ENCODE data around the gene PCBD1. TPM values are rescaled to one million over a fixed set of nuclear protein-coding genes. Genes with fewer than 3 reads are reported as not detected.
A peak's percentile ranks its signal among the peaks of the same experiment; 100 is the strongest.

The PCBD1 gene
- total RNA-seq, 1 donor, result 26.8 TPM

DNA sequence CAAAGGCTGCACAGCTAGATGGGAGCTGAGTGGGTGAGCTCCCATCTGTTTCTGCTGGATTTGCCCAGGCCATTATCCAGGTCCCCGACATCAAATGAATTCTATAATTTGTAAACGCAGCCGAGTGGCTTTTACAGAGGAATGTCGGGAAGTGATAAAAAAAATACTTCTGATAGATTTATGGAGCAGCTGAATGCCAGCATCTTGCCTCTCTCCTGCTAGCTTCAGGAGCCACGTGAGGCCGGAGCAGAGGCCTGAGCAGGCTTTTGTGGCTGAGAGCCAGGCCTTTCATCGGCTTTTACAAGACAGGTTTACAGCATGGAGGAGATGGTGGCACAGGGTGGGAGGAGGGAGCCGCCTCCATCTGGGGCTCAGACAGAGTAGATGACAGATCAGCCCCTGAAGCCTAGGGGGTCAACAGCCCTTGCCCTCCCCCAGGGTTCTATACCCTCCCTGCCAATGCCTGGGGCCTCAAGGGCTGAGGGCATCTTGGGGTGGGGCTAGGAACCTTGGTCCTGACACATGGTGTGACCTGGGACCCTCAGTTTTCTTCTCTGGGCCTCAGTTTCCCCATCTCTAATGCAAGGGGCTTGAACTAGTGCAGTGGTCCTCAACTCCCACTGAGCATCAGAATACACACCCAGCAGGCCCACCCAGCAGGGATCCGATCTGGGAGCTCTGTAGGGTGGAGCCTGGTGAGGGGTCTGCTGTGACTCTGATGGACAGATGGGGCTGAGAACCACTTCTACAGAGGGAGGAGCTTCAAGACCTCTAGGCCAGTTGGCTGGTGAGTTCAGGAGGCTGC is 44.2 kb upstream of the PCBD1 start:
- peak; percentile 67 for DNase-seq (ENCODE audit: low read depth)

DNA sequence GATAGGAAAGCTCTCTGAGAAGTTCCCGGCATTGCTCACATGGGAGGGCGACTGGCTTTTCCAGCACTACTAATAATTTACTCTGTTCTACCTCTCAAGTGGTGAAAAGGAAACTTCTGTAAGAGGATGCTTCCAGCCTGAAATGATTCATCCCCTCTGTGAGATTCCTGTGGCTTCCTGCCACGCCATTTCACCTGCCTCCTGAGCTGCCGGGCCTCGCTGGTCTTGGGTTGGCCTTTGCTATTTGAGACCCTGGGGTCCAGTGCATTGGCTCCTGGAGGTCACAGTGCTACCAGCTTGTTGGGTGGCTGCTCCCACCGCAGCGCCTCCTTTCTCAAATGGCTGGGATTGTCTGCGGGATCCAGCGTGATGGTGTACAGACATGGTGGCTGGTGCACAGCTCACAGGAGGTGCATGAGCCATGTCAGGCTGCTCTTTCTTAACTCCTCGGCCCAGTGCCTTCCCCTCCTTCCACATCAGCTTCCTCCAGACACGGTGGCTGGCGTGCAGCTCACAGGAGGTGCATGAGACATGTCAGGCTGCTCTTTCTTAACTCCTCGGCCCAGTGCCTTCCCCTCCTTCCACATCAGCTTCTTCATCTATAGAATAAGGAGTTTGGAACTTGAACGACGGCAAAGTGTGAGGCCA is 42.9 kb upstream of the PCBD1 start:
- TF ChIP-seq, protein P1, sequence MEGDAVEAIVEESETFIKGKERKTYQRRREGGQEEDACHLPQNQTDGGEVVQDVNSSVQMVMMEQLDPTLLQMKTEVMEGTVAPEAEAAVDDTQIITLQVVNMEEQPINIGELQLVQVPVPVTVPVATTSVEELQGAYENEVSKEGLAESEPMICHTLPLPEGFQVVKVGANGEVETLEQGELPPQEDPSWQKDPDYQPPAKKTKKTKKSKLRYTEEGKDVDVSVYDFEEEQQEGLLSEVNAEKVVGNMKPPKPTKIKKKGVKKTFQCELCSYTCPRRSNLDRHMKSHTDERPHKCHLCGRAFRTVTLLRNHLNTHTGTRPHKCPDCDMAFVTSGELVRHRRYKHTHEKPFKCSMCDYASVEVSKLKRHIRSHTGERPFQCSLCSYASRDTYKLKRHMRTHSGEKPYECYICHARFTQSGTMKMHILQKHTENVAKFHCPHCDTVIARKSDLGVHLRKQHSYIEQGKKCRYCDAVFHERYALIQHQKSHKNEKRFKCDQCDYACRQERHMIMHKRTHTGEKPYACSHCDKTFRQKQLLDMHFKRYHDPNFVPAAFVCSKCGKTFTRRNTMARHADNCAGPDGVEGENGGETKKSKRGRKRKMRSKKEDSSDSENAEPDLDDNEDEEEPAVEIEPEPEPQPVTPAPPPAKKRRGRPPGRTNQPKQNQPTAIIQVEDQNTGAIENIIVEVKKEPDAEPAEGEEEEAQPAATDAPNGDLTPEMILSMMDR (IDR thresholded peaks at IDR 0.05; ENCODE audit: insufficient read depth, low read depth, low read length), result no peak
- DNase-seq (ENCODE audit: low read depth), result peak; percentile 8
- no peak overlapping the region for H3K4me3 ChIP-seq (ENCODE audit: low read depth, low read length)

More for the DNA sequence above, 44.2 kb upstream of the PCBD1 start:
- no peak overlapping the region for H3K4me3 ChIP-seq (ENCODE audit: low read depth, low read length)
- TF ChIP-seq, protein P1 (IDR thresholded peaks at IDR 0.05; ENCODE audit: insufficient read depth, low read depth, low read length), result no peak

DNA sequence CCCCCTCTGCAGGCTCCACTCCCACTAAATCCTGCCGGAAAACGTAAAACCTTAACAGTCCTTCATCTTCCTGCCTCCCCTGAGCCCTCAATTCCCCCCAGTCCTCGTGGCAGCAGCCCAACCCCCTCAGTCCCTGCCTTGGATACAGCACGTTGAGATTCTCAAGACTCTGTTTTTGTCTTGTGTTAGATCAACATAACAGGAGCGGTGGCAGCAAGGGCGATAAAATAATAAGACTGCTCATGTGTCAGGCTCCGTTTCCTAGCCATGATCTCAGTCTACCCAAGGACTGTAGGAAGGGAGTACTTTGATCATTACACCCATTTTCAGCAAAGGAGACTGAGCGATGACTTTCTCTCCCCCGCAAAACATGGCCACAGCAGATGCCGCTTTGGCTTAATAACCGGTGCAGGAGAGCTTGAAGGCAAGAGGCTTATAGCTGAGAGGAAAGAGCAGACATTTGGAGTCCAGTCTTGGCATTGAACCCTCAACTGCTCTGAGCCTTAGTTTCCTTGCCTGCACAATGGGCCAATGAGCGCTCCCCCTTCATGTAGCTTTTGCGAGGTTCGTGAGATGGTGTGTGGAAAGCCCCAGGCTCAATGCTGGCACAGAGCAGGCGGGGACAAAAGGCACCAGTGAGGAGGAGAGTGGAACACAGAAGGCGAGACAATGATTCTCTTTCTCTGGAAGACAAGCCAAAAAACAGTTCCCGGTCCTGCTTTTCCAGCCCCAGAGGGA is 42.1 kb upstream of the PCBD1 start:
- TF ChIP-seq, protein P1 (IDR thresholded peaks at IDR 0.05; ENCODE audit: insufficient read depth, low read depth, low read length), result no peak
- no peak for DNase-seq (ENCODE audit: low read depth)
- H3K4me3 ChIP-seq (ENCODE audit: low read depth, low read length), result no peak overlapping the region

DNA sequence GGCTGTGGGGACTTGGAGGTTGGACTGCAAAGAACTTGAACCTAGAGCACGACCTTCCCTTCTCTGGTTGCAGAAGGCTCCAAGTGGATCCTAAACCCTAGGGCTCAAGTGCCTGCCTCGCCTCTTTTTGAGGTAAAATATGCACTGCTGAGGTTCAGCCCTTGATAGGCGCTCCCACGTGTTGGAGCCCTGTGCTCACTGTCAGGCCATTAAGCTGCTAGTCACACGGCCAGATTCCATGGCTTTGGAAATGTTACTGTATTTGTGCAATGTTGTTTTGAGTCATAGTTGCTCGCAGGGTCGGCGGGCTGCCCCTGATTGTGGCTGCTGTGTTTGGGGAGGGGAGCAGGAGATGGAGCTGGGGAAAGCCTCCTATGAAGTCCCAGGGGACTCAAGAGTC is 39.8 kb upstream of the PCBD1 start:
- TF ChIP-seq, protein P1 (IDR thresholded peaks at IDR 0.05; ENCODE audit: insufficient read depth, low read depth, low read length), result no peak
- DNase-seq (ENCODE audit: low read depth), result peak; percentile 11
- no peak overlapping the region for H3K4me3 ChIP-seq (ENCODE audit: low read depth, low read length)

DNA sequence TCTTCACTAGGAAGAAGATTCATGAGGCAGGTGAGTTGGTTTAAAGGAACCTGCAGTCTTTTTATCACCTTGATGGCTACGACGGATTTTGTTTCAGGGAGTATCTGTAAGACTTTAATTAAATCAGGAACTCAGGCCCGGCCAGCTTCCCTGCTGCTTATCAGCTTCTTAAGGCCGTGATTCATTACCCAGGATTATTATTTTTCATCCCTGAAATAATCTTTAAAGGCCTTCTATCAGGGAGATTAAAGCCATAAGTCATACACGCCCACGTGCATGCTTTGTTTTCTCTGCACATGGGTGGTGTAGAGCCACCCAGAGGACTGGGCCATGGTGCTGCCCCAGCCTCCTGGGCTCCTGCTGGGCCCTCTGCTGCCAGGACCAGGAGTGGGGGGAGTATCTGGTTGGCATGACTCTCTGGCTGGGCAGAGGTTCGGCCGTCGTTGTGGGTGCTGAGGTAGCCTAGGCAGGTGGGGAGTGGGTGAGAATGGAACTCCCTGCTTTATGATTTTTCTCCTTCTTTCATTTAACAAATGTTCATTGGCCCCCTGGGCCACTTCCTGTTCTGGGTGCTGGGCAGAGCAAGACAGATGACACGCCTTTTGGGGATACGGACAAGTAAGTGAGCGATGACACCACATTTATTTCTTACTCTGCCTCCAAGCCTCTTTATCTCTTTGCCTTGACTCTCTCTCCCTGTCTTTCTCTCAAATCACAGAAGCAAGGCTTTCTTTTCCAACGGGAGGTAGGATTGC is 39.0 kb upstream of the PCBD1 start:
- peak; percentile 26 for DNase-seq (ENCODE audit: low read depth)
- no peak overlapping the region for H3K4me3 ChIP-seq (ENCODE audit: low read depth, low read length)
- TF ChIP-seq, protein P1 (IDR thresholded peaks at IDR 0.05; ENCODE audit: insufficient read depth, low read depth, low read length), result no peak
